Left cardiac atrium (tissue), 4 donors: ENCODE results near the gene SCNN1G. TPM values are rescaled to one million over a fixed set of nuclear protein-coding genes. Genes with fewer than 3 reads are reported as not detected.
A peak's percentile ranks its signal among the peaks of the same experiment; 100 is the strongest.
"Not testable (repeated sequence)": the region's sequence is repeated elsewhere in the genome, so short reads cannot be mapped to it uniquely, and the experiment has no call there.

ENCODE experiments used
- ATAC-seq, 2 donors: fragments of 200-7000 bp; cut with Tn5 transposase; one replicate each; pipeline ENCODE4 v1.9.1; 2020; ENCODE audit warnings: mild to moderate bottlenecking in 2 of 2, moderate library complexity in 2 of 2
- DNase-seq: peaks from one replicate; pipeline ENCODE4 v3.0.0-alpha.2; 2020
- intact Hi-C, 2 donors: fragments of 100-400 bp; cut with DNase I; formaldehyde crosslinking; loops; one replicate each; pipeline versions ENCODE4 v1.14.1 to v1.15.1; 2022 to 2023
- total RNA-seq, 2 donors: library from RNA; stranded (reverse); fragmentation: NEBNext Ultra II Directional; extraction: Animal tissue kit (Norgen Biotek cat#: 25700); gene quantifications; one replicate each; pipeline ENCODE4 v1.2.1, GENCODE V29; 2021
- donor health status: DM: no; HTN: yes; CAD: no.
- donor health status: DM: no; HTN: yes; CAD: no; lungs with severe emphysema.
- donor health status: DM: yes; HTN: yes; CAD: no.
- donor health status: Dilated cardiomyopathy.

The SCNN1G gene
- total RNA-seq, 2 donors from 2014 or later, result 0.13 TPM; not detected in 1

GRCh38 chr16:23227529-23227928, 45.0 kb downstream of the SCNN1G start:
- no peak for ATAC-seq
- intact Hi-C loops, result no loop called here
- DNase-seq, result no peak

GRCh38 chr16:23229714-23230113, 47.2 kb downstream of the SCNN1G start:
- intact Hi-C loops, result no loop called here
- DNase-seq (no peak), ATAC-seq (no peak)

- DNase-seq, result no peak
- ATAC-seq, result no peak
- intact Hi-C loops, result no loop called here
Measured at GRCh38 chr16:23232806-23233205, 50.3 kb downstream of the SCNN1G start.

GRCh38 chr16:23235176-23235575, 52.6 kb downstream of the SCNN1G start:
- DNase-seq, result no peak
- intact Hi-C loops, result no loop called here
- ATAC-seq, result no peak

GRCh38 chr16:23236983-23237382, 54.4 kb downstream of the SCNN1G start:
- DNase-seq (no peak), ATAC-seq (no peak)
- intact Hi-C loops, result no loop called here

GRCh38 chr16:23240994-23241393, 58.4 kb downstream of the SCNN1G start:
- ATAC-seq (no peak), DNase-seq (no peak)
- intact Hi-C loops, result no loop called here

GRCh38 chr16:23244122-23244521, 61.6 kb downstream of the SCNN1G start:
- intact Hi-C loops, result no loop called here
- ATAC-seq (no peak), DNase-seq (no peak)

GRCh38 chr16:23245268-23245667, 62.7 kb downstream of the SCNN1G start:
- intact Hi-C loops, result no loop called here
- peak in 1 of 2 donors; percentile 72 for ATAC-seq
- peak; percentile 21 for DNase-seq

- no peak for DNase-seq
- ATAC-seq, result peak; percentile 75 to 91
Measured at GRCh38 chr16:23248261-23249194, 66.0 kb downstream of the SCNN1G start.

GRCh38 chr16:23249830-23250229, 67.3 kb downstream of the SCNN1G start:
- no peak for DNase-seq
- ATAC-seq, result no peak
- intact Hi-C loops, result no loop called here

More at GRCh38 chr16:23248261-23249194, 66.0 kb downstream of the SCNN1G start:
- intact Hi-C loops, result no loop called here

- ATAC-seq (no peak), DNase-seq (no peak)
- intact Hi-C loops, result no loop called here
Measured at GRCh38 chr16:23252310-23252709, 69.8 kb downstream of the SCNN1G start.

- intact Hi-C loops, DNase-seq, ATAC-seq: not testable (repeated sequence)
Measured at GRCh38 chr16:23253650-23254049, 71.1 kb downstream of the SCNN1G start.

- intact Hi-C loops, result no loop called here
- DNase-seq, result no peak
- ATAC-seq, result no peak
Measured at GRCh38 chr16:23254338-23254737, 71.8 kb downstream of the SCNN1G start.

GRCh38 chr16:23255000-23255399, 72.5 kb downstream of the SCNN1G start:
- DNase-seq (no peak), ATAC-seq (no peak)
- intact Hi-C loops, result no loop called here

- intact Hi-C loops, result no loop called here
- DNase-seq (no peak), ATAC-seq (no peak)
Measured at GRCh38 chr16:23256440-23256839, 73.9 kb downstream of the SCNN1G start.

GRCh38 chr16:23257682-23258081, 75.1 kb downstream of the SCNN1G start:
- intact Hi-C loops, result no loop called here
- ATAC-seq (no peak), DNase-seq (no peak)

- DNase-seq (no peak), ATAC-seq (no peak)
- intact Hi-C loops, result no loop called here
Measured at GRCh38 chr16:23258919-23259237, 76.3 kb downstream of the SCNN1G start.
